HG02973 (cell line): Measurements from ENCODE around the gene DNAH2.
A peak's percentile ranks its signal among the peaks of the same experiment; 100 is the strongest.

Experiments
- ATAC-seq: cut with Tn5 transposase; IDR thresholded peaks from one replicate; pipeline ENCODE4 v1.9.1; 2021; ENCODE audit warnings: moderate library complexity; ENCODE audit not compliant: unreplicated experiment

DNAH2 gene

GRCh38 chr17:7716901-7717755 is at the start of gene DNAH2:
DNAH2 (plus strand) TSS chr17:7717744; CDS start chr17:7719735, 1,991 bp downstream.
- ATAC-seq, result no peak

GRCh38 chr17:7668482-7668881 is 49.1 kb upstream of the DNAH2 start:
- no peak for ATAC-seq

DNA sequence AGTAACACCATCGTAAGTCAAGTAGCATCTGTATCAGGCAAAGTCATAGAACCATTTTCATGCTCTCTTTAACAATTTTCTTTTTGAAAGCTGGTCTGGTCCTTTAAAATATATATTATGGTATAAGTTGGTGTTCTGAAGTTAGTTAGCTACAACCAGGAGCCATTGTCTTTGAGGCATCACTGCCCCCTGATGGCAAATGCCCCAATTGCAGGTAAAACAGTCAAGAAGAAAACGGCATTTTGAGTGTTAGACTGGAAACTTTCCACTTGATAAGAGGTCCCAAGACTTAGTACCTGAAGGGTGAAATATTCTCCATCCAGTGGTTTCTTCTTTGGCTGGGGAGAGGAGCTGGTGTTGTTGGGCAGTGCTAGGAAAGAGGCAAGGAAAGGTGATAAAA is 44.3 kb upstream of the DNAH2 start:
- no peak for ATAC-seq

DNA sequence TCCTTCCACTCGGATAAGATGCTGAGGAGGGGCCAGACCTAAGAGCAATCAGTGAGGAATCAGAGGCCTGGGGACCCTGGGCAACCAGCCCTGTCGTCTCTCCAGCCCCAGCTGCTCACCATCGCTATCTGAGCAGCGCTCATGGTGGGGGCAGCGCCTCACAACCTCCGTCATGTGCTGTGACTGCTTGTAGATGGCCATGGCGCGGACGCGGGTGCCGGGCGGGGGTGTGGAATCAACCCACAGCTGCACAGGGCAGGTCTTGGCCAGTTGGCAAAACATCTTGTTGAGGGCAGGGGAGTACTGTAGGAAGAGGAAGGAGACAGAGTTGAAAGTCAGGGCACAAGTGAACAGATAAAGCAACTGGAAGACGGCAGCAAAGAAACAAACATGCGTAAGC is 42.6 kb upstream of the DNAH2 start:
- ATAC-seq, result no peak

GRCh38 chr17:7676533-7676932 is 41.0 kb upstream of the DNAH2 start:
- no peak for ATAC-seq

DNA sequence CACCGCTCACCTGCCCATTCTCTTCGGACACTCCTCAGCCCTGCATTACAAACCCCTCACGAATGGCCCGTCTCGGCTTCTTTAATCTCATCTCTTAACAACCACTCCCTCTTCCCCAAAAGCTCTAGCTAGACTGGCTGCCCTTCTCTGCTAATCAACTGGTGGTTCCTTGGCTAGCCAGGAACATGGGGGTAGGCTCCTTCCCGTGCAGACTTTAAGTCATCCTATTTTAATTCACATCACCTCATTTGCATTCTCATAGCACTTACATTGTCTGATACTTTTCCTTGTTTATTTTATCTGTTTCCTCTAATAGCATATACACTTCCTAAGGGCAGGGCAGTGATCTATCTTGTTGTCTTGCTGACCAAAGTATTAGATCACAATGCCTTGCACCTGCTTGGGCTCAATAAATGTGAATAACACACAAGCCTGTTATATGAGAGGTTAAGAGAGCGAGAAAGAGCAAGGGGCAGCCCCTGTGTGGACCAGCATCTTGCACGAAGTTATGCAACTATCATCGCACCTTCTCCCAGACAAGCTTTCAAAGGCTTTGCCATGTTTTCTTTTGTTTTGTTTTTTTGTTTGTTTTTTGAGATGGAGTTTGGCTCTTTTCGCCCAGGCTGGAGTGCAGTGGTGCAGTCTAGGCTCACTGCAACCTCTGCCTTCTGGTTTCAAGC is 40.0 kb upstream of the DNAH2 start:
- no peak for ATAC-seq

GRCh38 chr17:7684851-7685532 is 32.6 kb upstream of the DNAH2 start:
- no peak for ATAC-seq

DNA sequence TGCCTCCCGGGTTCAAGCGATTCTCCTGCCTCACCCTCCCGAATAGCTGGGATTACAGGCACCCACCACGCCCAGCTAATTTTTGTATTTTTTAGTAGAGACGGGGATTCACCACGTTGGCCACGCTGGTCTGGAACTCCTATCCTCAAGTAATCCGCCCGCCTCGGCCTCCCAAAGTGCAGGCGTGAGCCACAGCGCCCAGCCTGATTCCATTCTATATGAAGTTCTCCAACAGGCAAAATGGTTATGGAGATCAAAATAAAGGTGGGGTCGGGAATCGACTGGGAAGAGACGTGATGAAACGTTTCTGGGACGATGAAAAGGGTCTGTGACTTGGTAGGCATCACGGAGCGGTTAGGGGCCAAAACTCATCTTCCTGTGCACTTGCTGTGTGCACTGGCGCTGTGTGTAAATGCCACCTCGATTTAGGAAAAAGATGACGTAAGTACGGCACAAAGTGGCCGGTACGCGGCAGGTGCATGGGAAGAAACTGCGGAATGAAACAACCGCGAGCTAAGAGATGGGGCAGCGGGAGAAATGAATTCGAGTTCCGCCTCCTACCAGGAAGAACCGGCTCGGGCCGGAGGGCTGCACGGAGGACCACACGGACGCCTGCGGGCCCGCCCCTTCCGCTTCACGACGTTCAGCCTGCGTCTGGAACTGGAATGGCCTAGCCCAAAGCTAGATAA is 31.9 kb upstream of the DNAH2 start:
- peak; percentile 43 for ATAC-seq

GRCh38 chr17:7686222-7687071 is 31.1 kb upstream of the DNAH2 start:
- peak; percentile 38 for ATAC-seq

GRCh38 chr17:7687072-7687907 is 30.3 kb upstream of the DNAH2 start, which contains the start of gene TP53:
TP53 (minus strand) TSS chr17:7687490; CDS start chr17:7676594, 10,896 bp downstream.
- ATAC-seq, result peak; percentile 30

GRCh38 chr17:7687908-7688807 is 29.4 kb upstream of the DNAH2 start, which contains the start of gene WRAP53:
WRAP53 (plus strand) TSS chr17:7688477; CDS start chr17:7688649, 172 bp downstream.
- peak; percentile 56 for ATAC-seq

DNA sequence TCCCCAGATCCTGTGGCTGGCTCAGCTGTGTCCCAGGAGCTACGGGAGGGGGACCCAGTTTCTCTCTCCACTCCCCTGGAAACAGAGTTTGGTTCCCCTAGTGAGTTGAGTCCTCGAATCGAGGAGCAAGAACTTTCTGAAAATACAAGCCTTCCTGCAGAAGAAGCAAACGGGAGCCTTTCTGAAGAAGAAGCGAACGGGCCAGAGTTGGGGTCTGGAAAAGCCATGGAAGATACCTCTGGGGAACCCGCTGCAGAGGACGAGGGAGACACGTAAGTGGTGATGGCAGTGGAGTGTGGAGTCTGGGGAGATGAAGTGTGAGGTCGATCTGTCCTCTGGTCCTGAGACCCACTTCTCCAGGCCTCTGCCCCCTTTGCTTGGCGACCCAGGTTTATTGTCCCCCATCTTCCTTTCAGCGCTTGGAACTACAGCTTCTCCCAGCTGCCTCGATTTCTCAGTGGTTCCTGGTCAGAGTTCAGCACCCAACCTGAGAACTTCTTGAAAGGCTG is 28.7 kb upstream of the DNAH2 start:
- ATAC-seq, result no peak

GRCh38 chr17:7695586-7695985 is 22.0 kb upstream of the DNAH2 start:
- no peak for ATAC-seq

- no peak for ATAC-seq
Measured at GRCh38 chr17:7697828-7698588, 19.5 kb upstream of the DNAH2 start.

DNA sequence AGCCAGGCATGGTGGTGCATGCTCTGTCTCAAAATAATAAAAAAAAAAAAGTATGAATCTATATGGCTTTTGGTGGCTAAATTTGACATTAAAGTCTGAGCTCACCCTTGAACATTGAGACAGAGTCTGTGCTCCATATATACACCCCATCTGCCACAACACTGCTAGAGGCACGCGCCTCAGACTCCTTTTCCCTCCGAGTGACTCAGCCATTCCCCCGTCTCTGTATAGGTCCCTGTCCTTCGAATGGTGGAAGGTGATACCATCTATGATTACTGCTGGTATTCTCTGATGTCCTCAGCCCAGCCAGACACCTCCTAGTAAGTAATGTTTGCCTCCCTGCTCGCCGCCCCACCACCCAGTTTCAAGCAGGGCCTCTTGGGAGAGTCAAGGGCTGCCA is 17.0 kb upstream of the DNAH2 start:
- no peak for ATAC-seq

GRCh38 chr17:7701681-7702080 is 15.9 kb upstream of the DNAH2 start:
- no peak for ATAC-seq

- ATAC-seq, result no peak
Measured at GRCh38 chr17:7702776-7703175, 14.8 kb upstream of the DNAH2 start.
